GM18520 (cell line): Measurements from ENCODE around the gene PKD2.
A peak's percentile ranks its signal among the peaks of the same experiment; 100 is the strongest.

ENCODE experiments used
- ATAC-seq: cut with Tn5 transposase; IDR thresholded peaks from one replicate; pipeline ENCODE4 v1.9.1; 2021; ENCODE audit not compliant: unreplicated experiment

The PKD2 gene

GRCh38 chr4:88007304-88008121, at the start of gene PKD2:
Gene PKD2 (plus strand): TSS chr4:88007635. CDS start chr4:88007734, 99 bp downstream.
- peak; percentile 79 for ATAC-seq

- ATAC-seq: no peak
Observed at GRCh38 chr4:87961993-87962392, 45.4 kb upstream of the PKD2 start.

- ATAC-seq: no peak
Observed at GRCh38 chr4:87962398-87963146, 44.9 kb upstream of the PKD2 start.

- ATAC-seq: no peak
Observed at GRCh38 chr4:87965501-87965975, 41.9 kb upstream of the PKD2 start.

- no peak for ATAC-seq
Observed at GRCh38 chr4:87966095-87966496, 41.3 kb upstream of the PKD2 start.

GRCh38 chr4:87967193-87967592, 40.2 kb upstream of the PKD2 start:
- no peak for ATAC-seq

- no peak for ATAC-seq
Observed at GRCh38 chr4:87970121-87970520, 37.3 kb upstream of the PKD2 start.

- no peak for ATAC-seq
Observed at GRCh38 chr4:87971866-87972265, 35.6 kb upstream of the PKD2 start.

GRCh38 chr4:87973283-87974169, 33.9 kb upstream of the PKD2 start:
- peak; percentile 44 for ATAC-seq

- ATAC-seq: no peak
Observed at GRCh38 chr4:87974856-87975462, 32.5 kb upstream of the PKD2 start.

GRCh38 chr4:87975466-87975865, 32.0 kb upstream of the PKD2 start, which contains the start of gene SPP1:
Gene SPP1 (plus strand): TSS chr4:87975714. CDS start chr4:87976896, 1,182 bp downstream.
- no peak for ATAC-seq

- no peak for ATAC-seq
Observed at GRCh38 chr4:87977521-87978278, 29.7 kb upstream of the PKD2 start.

GRCh38 chr4:87978681-87979080, 28.8 kb upstream of the PKD2 start:
- no peak for ATAC-seq

- ATAC-seq: no peak
Observed at GRCh38 chr4:87979810-87980209, 27.6 kb upstream of the PKD2 start.

GRCh38 chr4:87981486-87981885, 25.9 kb upstream of the PKD2 start:
- ATAC-seq: no peak

GRCh38 chr4:87982036-87982435, 25.4 kb upstream of the PKD2 start:
- ATAC-seq: no peak

GRCh38 chr4:87982446-87983010, 24.9 kb upstream of the PKD2 start:
- ATAC-seq: no peak

GRCh38 chr4:87983996-87984395, 23.4 kb upstream of the PKD2 start:
- ATAC-seq: no peak

GRCh38 chr4:87985097-87985886, 22.1 kb upstream of the PKD2 start:
- peak; percentile 78 for ATAC-seq
